Medulla oblongata (tissue), 1 donor: Measurements from ENCODE around the gene USP49.
A peak's percentile ranks its signal among the peaks of the same experiment; 100 is the strongest.
"Not testable (repeated sequence)": the region's sequence is repeated elsewhere in the genome, so short reads cannot be mapped to it uniquely, and the experiment has no call there.

Experiments
- DNase-seq: peaks from one replicate; pipeline ENCODE4 v3.0.0-alpha.2; 2015; ENCODE audit errors: extremely low spot score

USP49 gene

GRCh38 chr6:41811946-41812345, 83.2 kb downstream of the USP49 start:
- not testable (repeated sequence) for DNase-seq

GRCh38 chr6:41811095-41811494, 84.1 kb downstream of the USP49 start:
- no peak for DNase-seq

- no peak for DNase-seq
Observed at GRCh38 chr6:41805830-41806774, 89.1 kb downstream of the USP49 start.

GRCh38 chr6:41801380-41801779, 93.8 kb downstream of the USP49 start:
- DNase-seq, result peak; percentile 10

- no peak for DNase-seq
Observed at GRCh38 chr6:41799559-41799911, 95.6 kb downstream of the USP49 start.

GRCh38 chr6:41798901-41799558, 96.1 kb downstream of the USP49 start:
- no peak for DNase-seq

- DNase-seq, result no peak
Observed at GRCh38 chr6:41796474-41796873, 98.7 kb downstream of the USP49 start.

- no peak for DNase-seq
Observed at GRCh38 chr6:41791984-41792383, 103.2 kb downstream of the USP49 start.

GRCh38 chr6:41791305-41791704, 103.9 kb downstream of the USP49 start:
- DNase-seq, result no peak

- no peak for DNase-seq
Observed at GRCh38 chr6:41790045-41790444, 105.1 kb downstream of the USP49 start.

- no peak for DNase-seq
Observed at GRCh38 chr6:41789390-41789724, 105.8 kb downstream of the USP49 start.

GRCh38 chr6:41787219-41787917, 107.8 kb downstream of the USP49 start, which contains the start of gene TOMM6:
TOMM6 (plus strand) TSS chr6:41787694; CDS start chr6:41787698, 4 bp downstream.
- peak; percentile 94 for DNase-seq

GRCh38 chr6:41786451-41787218, 108.5 kb downstream of the USP49 start:
- peak; percentile 94 for DNase-seq

- peak; percentile 50 for DNase-seq
Observed at GRCh38 chr6:41785689-41786450, 109.3 kb downstream of the USP49 start.

- no peak for DNase-seq
Observed at GRCh38 chr6:41785254-41785653, 109.9 kb downstream of the USP49 start.

- peak; percentile 17 for DNase-seq
Observed at GRCh38 chr6:41784581-41785171, 110.5 kb downstream of the USP49 start.

GRCh38 chr6:41783106-41783780, 111.9 kb downstream of the USP49 start:
- DNase-seq, result no peak

- DNase-seq, result no peak
Observed at GRCh38 chr6:41781366-41781730, 113.8 kb downstream of the USP49 start.

GRCh38 chr6:41780551-41781365, 114.4 kb downstream of the USP49 start, which contains the start of gene PRICKLE4:
PRICKLE4 (plus strand) TSS chr6:41780782; CDS start chr6:41783474, 2,692 bp downstream.
- peak; percentile 22 for DNase-seq
